ENCODE measurements around the gene IGSF8.
A peak's percentile ranks its signal among the peaks of the same experiment; 100 is the strongest.

The IGSF8 gene

GRCh38 chr1:160085686-160086455, 12.5 kb downstream of the IGSF8 start:
- DNase-seq = peak; percentile 30

- no peak for DNase-seq
Measured at GRCh38 chr1:160084771-160085321, 13.6 kb downstream of the IGSF8 start.

- DNase-seq = peak; percentile 26
Measured at GRCh38 chr1:160083968-160084770, 14.2 kb downstream of the IGSF8 start.

DNA sequence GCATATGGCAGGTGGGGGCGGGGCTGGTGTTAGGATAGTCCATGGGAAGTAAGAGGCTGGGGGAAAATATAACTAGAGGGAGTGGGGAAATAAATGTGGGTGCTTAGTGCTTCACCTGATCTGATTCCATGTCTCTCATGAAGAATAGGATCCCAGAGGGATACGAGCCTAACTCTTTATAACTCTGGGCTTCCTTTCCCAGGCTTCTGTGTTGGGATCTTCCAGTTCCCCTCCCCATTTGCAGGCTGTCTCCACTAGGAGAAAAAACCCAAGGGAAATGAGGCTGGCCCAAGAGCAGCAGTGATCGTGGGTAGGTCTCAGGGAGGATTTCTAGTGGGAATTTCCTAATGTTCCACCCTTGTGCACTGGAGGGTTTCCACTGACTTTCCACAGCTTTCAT, 15.5 kb downstream of the IGSF8 start:
- DNase-seq = no peak

DNA sequence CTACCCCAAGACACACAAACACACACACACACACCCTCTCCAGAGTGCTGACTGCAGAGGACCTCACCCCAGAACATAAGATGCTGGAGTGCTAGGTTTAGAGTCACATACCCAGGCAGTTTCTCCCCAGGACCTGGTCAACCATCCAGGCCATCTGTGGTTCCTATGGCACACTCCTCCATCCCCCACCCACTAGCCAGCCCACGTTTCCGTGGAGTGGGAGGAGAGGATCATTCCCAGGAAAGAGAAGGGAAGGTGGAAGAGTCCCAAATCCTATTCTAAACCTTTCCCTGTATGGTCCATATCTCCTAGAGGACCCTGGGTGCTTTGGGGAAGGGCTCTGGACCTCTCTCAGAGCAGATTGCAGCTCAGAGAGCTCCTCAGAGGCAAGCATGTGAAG, 15.9 kb downstream of the IGSF8 start:
- DNase-seq = no peak

- no peak for DNase-seq
Measured at GRCh38 chr1:160081261-160081936, 17.0 kb downstream of the IGSF8 start, which contains the start of gene KCNJ9. Gene KCNJ9, plus strand, starts transcription at chr1:160081538. Its CDS starts 2,493 bp downstream, at chr1:160084031.

GRCh38 chr1:160080381-160081100, 17.9 kb downstream of the IGSF8 start:
- DNase-seq = no peak

- DNase-seq = no peak
Measured at GRCh38 chr1:160079448-160079847, 19.0 kb downstream of the IGSF8 start.

DNA sequence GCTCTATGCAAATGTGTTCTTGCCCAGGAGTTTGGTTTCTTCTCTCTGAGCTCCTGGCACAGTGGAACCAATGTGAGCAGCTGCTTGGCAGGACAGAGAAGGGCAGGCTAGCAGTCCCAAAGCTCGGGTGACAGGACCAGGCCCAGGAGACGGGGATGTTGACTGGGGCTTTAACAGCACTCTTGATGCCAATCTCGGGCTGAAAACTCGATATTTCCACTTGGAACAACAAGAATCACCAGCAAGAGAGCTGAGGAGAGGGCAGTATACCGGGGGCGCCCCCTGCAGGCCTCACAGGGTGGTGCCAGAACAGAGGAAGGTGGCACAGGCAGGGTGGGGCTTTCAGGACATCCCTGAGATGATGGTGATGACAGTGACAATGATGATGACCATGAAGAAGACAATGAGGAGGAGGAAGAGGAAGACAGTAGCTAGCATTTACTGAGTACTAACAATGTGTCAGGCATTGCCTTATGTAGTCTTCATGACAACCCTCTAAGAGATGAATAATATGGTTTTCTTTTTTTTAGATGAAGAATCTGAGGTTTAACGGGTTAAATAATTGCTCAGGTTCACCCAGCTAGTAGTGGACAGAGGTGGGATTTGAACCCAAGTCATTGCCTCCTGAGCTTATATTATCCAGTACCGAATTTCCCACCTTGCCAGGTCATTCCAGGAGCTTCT, 19.8 kb downstream of the IGSF8 start:
- DNase-seq = peak; percentile 17

DNA sequence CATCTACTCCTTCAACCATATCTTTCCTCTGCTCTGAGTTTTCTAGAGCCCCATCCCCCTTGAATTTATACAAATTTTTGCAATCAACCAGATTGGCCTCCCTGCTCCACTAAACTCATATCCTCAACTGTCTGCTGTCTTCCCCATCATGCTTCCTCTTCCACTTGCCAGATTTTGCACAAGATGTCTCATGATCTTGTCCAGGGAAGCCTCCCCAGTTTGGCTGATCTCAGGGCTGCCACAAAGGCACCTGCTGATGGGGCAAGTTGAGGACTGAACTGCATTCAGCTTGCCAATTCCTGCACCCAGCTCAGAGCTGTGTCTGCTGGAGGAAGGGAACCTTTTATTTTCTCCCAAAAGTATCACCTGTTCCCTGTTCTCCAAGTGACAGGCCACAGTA, 20.9 kb downstream of the IGSF8 start:
- no peak for DNase-seq

- DNase-seq = no peak
Measured at GRCh38 chr1:160076295-160076694, 22.1 kb downstream of the IGSF8 start.

DNA sequence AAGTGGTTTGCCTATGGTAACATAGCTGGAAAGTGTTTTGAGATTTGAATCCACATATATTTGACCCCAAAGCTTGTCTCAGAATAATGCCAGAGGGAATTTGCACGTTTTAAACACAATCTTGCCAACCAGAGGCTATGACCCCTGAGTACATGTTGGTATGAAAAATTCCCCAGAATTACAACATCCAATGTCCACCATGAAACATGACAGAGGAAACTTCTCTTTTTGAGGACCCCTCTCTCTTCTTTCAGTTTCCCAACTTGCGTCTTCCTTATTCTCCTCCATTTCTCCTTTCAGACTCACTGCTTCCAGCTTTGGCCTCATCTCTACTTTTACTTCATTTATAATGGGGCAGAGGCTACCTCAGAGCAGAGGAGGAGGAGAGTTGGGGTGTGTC, 22.6 kb downstream of the IGSF8 start:
- DNase-seq = no peak

GRCh38 chr1:160074865-160075264, 23.6 kb downstream of the IGSF8 start:
- DNase-seq = no peak

DNA sequence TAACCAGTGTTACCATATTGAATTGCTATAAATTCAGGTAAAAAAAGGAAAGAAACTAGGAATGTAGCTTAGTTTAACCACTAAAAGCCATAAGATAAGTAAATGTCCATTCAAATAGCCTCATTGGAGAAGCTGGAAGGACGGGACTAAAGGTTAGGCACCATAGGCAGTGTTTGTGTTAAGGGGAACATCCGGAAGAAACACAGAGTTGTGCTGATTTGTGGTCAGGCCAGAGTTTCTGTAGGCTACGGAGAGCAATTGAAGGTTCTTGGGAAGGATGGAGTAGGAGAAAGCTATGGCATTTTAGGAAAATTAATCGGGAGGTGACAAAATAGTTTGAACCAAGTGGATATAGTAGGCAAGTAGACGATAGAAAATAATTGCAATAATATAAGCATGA, 27.1 kb downstream of the IGSF8 start:
- no peak for DNase-seq

DNA sequence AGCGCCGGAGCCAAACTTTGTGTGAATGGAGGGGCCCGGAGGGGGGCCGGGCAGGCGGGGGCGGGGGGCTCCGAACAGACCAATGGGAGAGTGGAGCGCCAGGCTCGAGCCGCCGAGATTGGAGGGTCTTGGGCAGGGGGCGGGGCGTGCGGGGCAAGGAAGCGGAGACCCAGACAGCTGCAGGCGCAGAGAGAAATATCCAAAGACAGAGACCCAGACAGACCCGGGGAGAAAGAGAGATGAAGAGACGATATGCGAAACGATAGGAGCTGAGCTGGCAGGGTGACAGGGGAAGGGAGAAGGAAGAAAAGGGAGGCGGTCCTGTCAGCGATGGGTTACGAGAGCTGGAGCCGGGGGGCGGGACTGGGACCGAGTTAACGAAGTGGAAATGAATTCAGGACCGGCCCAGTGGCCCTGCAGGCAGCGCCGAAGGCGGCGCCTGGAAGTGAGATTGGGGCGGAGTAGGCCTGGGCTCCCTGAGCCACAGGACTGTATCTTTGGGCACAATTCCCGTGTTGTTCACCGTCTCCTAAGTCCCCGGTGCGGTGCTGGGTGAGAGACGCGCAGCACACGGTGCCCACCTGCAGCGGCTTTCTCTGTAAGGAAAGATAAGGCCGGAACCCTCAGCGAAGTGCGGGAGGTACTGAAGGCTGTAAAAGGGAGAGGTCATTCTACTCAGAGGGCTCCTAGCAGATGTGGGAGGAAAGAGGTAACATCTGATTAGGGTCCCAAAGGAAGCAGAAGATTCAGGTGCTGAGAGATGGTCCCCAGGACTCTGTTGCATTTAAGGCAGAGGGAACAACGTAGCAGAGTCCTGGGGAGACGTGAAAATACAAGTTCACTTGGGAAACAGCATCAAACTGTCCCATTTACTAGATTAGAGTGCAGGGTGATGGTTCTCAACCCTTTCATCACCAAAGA, 27.9 kb downstream of the IGSF8 start:
- peak; percentile 62 for DNase-seq

GRCh38 chr1:160069460-160070231, 28.8 kb downstream of the IGSF8 start, which contains the start of gene KCNJ10:
Gene KCNJ10, minus strand, starts transcription at chr1:160070160. Its CDS starts 27,628 bp downstream, at chr1:160042532.
- no peak for DNase-seq

- DNase-seq = no peak
Measured at GRCh38 chr1:160068225-160068624, 30.2 kb downstream of the IGSF8 start.

DNA sequence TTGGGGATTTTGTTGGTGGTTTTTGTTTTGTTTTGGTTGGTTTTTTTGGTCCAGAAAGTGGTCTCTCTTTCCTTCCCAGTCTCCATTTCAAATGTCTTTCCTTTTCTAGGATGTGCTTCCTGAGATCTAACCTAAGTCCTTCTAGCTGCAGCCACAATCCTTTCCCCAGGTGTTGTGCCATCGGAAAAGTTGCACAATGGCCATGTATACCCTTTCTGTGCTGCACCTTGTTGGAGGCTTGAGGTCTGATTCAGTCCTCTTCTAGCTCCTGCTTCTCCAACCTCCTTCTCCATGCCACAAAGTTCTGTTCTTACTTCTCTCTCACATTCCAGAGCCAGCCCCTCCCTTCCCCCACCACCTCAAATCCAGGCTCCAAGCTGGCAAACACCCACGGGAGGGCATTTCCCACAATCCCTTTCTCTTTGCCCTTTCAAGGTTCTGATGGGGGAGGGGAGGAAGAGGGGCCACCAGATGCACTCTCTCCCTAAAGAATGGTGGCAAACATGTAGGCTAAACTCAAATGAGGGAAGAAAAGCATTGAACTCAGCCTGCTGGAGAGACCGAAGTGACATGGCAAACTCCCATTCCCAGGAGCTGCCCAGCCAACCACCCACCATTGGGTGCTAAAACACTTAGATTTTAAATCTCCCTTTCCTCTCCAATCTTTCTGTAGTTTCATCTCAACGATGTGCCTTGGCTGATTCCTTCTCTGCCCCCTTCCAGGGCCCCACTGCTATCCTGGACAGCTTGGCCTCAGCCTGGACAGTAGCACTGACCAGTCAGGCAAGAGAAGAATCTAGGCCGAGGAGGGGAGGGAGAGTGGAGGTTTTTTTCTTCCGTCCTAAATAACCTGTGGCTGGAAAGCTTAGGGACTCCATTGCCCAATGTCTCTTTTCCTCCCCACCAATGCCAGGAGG, 31.3 kb downstream of the IGSF8 start:
- no peak for DNase-seq

DNA sequence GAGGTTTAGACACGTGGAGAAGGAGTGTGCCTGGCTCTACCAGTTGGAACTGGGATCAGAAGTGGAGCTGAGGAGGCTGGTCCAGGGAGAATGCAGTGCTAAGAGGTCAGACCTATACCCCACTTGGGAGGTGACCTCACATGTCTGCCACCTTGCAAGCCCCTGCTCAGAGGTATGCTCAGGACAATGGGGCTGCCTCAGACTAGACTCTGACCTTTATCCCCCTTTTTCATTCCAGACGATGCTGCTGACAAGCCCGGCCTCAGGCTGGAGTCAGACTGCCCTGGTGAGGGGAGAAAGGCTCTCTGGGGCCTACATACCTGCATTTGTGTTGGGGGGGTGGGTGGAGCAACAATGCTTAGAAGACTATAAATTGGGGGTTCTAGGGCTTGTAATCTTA, 33.7 kb downstream of the IGSF8 start:
- DNase-seq = no peak

Measured in activated gamma-delta T cell (primary cell).